Neuronal stem cell (in vitro differentiated cells): ENCODE results near the gene TPM4.
"Not testable (repeated sequence)": the region's sequence is repeated elsewhere in the genome, so short reads cannot be mapped to it uniquely, and the experiment has no call there.

Experiments
- DNase-seq: peaks from one replicate; pipeline ENCODE4 v3.0.0-alpha.2; 2013; ENCODE audit warnings: low spot score
- H2AFZ ChIP-seq: one replicate; pipeline ENCODE4 v1.6.1; 2013; ENCODE audit warnings: mild to moderate bottlenecking, low read length, inconsistent platforms
- H2AK5ac ChIP-seq: 2 replicates; pipeline ENCODE4 v1.6.1; 2013; ENCODE audit warnings: low read depth, mild to moderate bottlenecking, inconsistent platforms, low read length, moderate library complexity, mixed read lengths
- H2BK120ac ChIP-seq: 2 replicates; pipeline ENCODE4 v1.6.1; 2013; ENCODE audit warnings: low read depth, mild to moderate bottlenecking, inconsistent platforms, low read length, moderate library complexity, mixed read lengths
- H2BK12ac ChIP-seq: one replicate; pipeline ENCODE4 v1.6.1; 2013; ENCODE audit warnings: low read length, inconsistent platforms
- H2BK15ac ChIP-seq: 2 replicates; pipeline ENCODE4 v1.6.1; 2013; ENCODE audit warnings: mild to moderate bottlenecking, low read length, inconsistent platforms, mixed read lengths
- H2BK5ac ChIP-seq: one replicate; pipeline ENCODE4 v1.6.1; 2013; ENCODE audit warnings: inconsistent platforms, mild to moderate bottlenecking, low read length, moderate library complexity
- H3K14ac ChIP-seq: one replicate; pipeline ENCODE4 v1.6.1; 2013; ENCODE audit warnings: low read length, inconsistent platforms
- H3K18ac ChIP-seq: 2 replicates; pipeline ENCODE4 v1.6.1; 2013; ENCODE audit warnings: low read length, inconsistent platforms
- H3K23ac ChIP-seq: 2 replicates; pipeline ENCODE4 v1.6.1; 2013; ENCODE audit warnings: low read depth, mild to moderate bottlenecking, mixed read lengths, low read length, inconsistent platforms; ENCODE audit not compliant: poor library complexity
- H3K27ac ChIP-seq: replicated peaks from 3 replicates; pipeline ENCODE4 v1.5.1; 2013; ENCODE audit warnings: low read length, inconsistent platforms
- H3K27me3 ChIP-seq, 3 experiments: 2 replicates each; pipeline ENCODE4 v1.6.1; 2013; ENCODE audit warnings: low read length in 3 of 3, mild to moderate bottlenecking in 2 of 3, inconsistent platforms in 1 of 3, low read depth in 1 of 3, mixed read lengths in 1 of 3, moderate library complexity in 1 of 3; ENCODE audit not compliant: control insufficient read depth in 3 of 3, insufficient read depth in 3 of 3
- H3K36me3 ChIP-seq, 2 donors: replicated peaks in 1 of 2; 2 replicates each; pipeline ENCODE4 v1.6.1; 2013; ENCODE audit warnings: low read length in 2 of 2; ENCODE audit not compliant: control insufficient read depth in 2 of 2, insufficient read depth in 2 of 2
- H3K4ac ChIP-seq: 2 replicates; pipeline ENCODE4 v1.6.1; 2013; ENCODE audit warnings: inconsistent platforms, mild to moderate bottlenecking, low read length, moderate library complexity
- H3K4me1 ChIP-seq, 2 donors: 1 replicate in 1 of 2; 2 replicates in 1 of 2; pipeline ENCODE4 v1.6.1; 2013; ENCODE audit warnings: low read length in 2 of 2, low read depth in 1 of 2; ENCODE audit not compliant: control insufficient read depth in 2 of 2, insufficient read depth in 1 of 2
- H3K4me2 ChIP-seq: one replicate; pipeline ENCODE4 v1.6.1; 2013; ENCODE audit warnings: mild to moderate bottlenecking, low read length, inconsistent platforms; ENCODE audit not compliant: insufficient read depth, poor library complexity, severe bottlenecking
- H3K4me3 ChIP-seq, 2 donors: 2 replicates each; pipeline ENCODE4 v1.5.1; 2013; ENCODE audit warnings: low read length in 2 of 2, mild to moderate bottlenecking in 2 of 2, inconsistent platforms in 1 of 2, moderate library complexity in 1 of 2
- H3K79me1 ChIP-seq: one replicate; pipeline ENCODE4 v1.6.1; 2013; ENCODE audit warnings: low read depth, mild to moderate bottlenecking, inconsistent platforms, low read length, moderate library complexity
- H3K9ac ChIP-seq: one replicate; pipeline ENCODE4 v1.6.1; 2013; ENCODE audit warnings: mild to moderate bottlenecking, low read depth, low read length, inconsistent platforms; ENCODE audit not compliant: poor library complexity
- H3K9me3 ChIP-seq, 2 donors: replicated peaks in 1 of 2; 2 replicates each; pipeline versions ENCODE3 to v1.6.1; 2013; ENCODE audit warnings: low read length in 2 of 2, mild to moderate bottlenecking in 2 of 2, inconsistent platforms in 1 of 2, low read depth in 1 of 2, mixed read lengths in 1 of 2, moderate library complexity in 1 of 2; ENCODE audit not compliant: control insufficient read depth in 2 of 2, insufficient read depth in 1 of 2
- H4K8ac ChIP-seq: one replicate; pipeline ENCODE4 v1.6.1; 2013; ENCODE audit warnings: low read depth, mild to moderate bottlenecking, inconsistent platforms, low read length, moderate library complexity
- H4K91ac ChIP-seq: one replicate; pipeline ENCODE4 v1.6.1; 2013; ENCODE audit warnings: low read length, low read depth, mild to moderate bottlenecking, inconsistent platforms; ENCODE audit not compliant: poor library complexity
- WGBS, 2 donors: extraction: QIAGEN DNeasy Blood & Tissue Kit; methylation state at CpG; one replicate each; pipeline ENCODE4 v1.1.7; 2013; ENCODE audit warnings: missing lambda C conversion rate in 2 of 2, mixed read lengths in 1 of 2; ENCODE audit not compliant: insufficient read length in 2 of 2, insufficient replicate concordance in 1 of 2; ENCODE audit errors: extremely low coverage in 2 of 2; 5-methylcytosine and 5-hydroxymethylcytosine counted together

Gene TPM4

GRCh38 chr19:16084067-16084685 lies 7.9 kb downstream of the TPM4 start:
- Histone ChIP-seq H3K36me3 (peaks cover 59 to 93% of the 10 kb centered on the region in 2 donors), H3K4me3 (peak overlapping the region in 1 of 2 donors; percentile 17)

DNA sequence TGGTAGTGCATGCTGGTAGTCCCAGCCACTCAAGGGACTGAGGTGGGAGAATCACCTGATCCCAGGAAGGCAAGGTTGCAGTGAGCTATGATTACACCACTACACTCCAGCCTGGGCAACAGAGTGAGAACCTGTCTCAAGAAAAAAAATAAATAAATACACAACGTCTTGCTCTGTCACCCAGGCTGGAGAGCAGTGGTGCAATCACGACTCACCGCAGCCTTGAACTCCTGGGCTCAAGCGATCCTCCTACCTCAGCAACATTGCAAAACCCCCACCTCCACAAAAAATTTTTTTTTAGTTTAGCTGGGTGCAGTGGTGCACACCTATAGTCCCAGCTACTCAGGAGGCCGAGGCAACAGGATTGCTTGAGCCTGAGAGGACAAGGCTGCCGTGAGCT lies 8.8 kb downstream of the TPM4 start:
- H2BK120ac ChIP-seq: no peak overlapping the region
- H2BK15ac ChIP-seq: no peak overlapping the region
- peaks cover 66 to 99% of the 10 kb centered on the region in 2 donors for H3K36me3 ChIP-seq
- no peak overlapping the region for H3K9ac ChIP-seq
- WGBS, 2 donors: no CpG with 5 or more reads among the region's 6 CpGs
- H3K9me3 ChIP-seq: no peaks in the 10 kb centered on the region
- no peak overlapping the region for H3K27ac ChIP-seq
- H3K23ac ChIP-seq: no peak overlapping the region
- H3K4me1 ChIP-seq: no peaks in the 10 kb centered on the region
- H4K91ac ChIP-seq: no peak overlapping the region
- H3K79me1 ChIP-seq: peaks cover 15% of the 10 kb centered on the region
- H2AFZ ChIP-seq: no peak overlapping the region
- H2AK5ac ChIP-seq: no peak overlapping the region
- H4K8ac ChIP-seq: no peak overlapping the region
- H3K4me2 ChIP-seq: no peak overlapping the region
- DNase-seq: no peak
- no peaks in the 10 kb centered on the region for H3K27me3 ChIP-seq
- no peak overlapping the region for H3K18ac ChIP-seq
- H2BK5ac ChIP-seq: no peak overlapping the region
- no peak overlapping the region for H3K4ac ChIP-seq
- no peak overlapping the region for H2BK12ac ChIP-seq
- no peak overlapping the region for H3K4me3 ChIP-seq
- no peak overlapping the region for H3K14ac ChIP-seq

More at GRCh38 chr19:16084067-16084685, 7.9 kb downstream of the TPM4 start:
- Histone ChIP-seq H3K9ac (no peak overlapping the region), H2AK5ac (no peak overlapping the region), H2AFZ (no peak overlapping the region), H3K4me2 (no peak overlapping the region), H3K18ac (no peak overlapping the region), H3K23ac (no peak overlapping the region), H2BK5ac (no peak overlapping the region), H4K91ac (no peak overlapping the region), H4K8ac (no peak overlapping the region), H3K4ac (no peak overlapping the region), H3K79me1 (peaks cover 16% of the 10 kb centered on the region), H3K27ac (no peak overlapping the region), H2BK120ac (no peak overlapping the region), H2BK12ac (no peak overlapping the region), H3K27me3 (no peaks in the 10 kb centered on the region), H3K14ac (no peak overlapping the region), H2BK15ac (no peak overlapping the region), H3K4me1 (peaks cover 2 to 3% of the 10 kb centered on the region in 2 donors), H3K9me3 (no peaks in the 10 kb centered on the region)
- WGBS, 2 donors: no CpG with 5 or more reads among the region's 11 CpGs
- DNase-seq: no peak

DNA sequence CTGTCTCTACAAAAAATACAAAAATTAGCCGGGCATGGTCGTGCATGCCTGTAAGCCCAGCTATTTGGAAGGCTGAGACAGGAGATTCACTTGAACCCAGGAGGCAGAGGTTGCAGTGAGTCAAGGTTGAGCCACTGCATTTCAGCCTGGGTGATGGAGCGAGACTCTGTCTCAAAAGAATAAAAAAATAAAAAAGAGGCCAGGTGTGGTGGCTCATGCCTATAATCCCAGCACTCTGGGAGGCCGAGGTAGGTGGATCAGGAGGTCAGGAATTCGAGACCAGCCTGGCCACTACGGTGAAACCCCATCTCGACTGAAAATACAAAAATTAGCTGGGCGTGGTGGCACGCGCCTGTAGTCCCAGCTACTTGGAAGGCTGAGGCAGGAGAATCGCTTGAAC lies 11.1 kb downstream of the TPM4 start:
- H2BK12ac ChIP-seq, DNase-seq, H3K9me3 ChIP-seq, H2BK5ac ChIP-seq, H2BK15ac ChIP-seq, H2AK5ac ChIP-seq, H3K27me3 ChIP-seq, H3K23ac ChIP-seq, H2BK120ac ChIP-seq, H3K4ac ChIP-seq, H3K18ac ChIP-seq, H3K4me3 ChIP-seq, H4K91ac ChIP-seq, H3K9ac ChIP-seq, H4K8ac ChIP-seq, H3K14ac ChIP-seq, H2AFZ ChIP-seq, H3K4me1 ChIP-seq, H3K27ac ChIP-seq, H3K4me2 ChIP-seq: not testable (repeated sequence)
- H3K36me3 ChIP-seq: peaks cover 78 to 99% of the 10 kb centered on the region in 2 donors
- H3K79me1 ChIP-seq: peaks cover 16% of the 10 kb centered on the region
- no CpG with 5 or more reads among the region's 11 CpGs for WGBS, 2 donors

GRCh38 chr19:16087940-16088339 lies 11.6 kb downstream of the TPM4 start:
- no CpG with 5 or more reads among the region's 12 CpGs for WGBS, 2 donors
- no peak overlapping the region for H3K4me3 ChIP-seq
- no peak overlapping the region for H3K14ac ChIP-seq
- H2AK5ac ChIP-seq: no peak overlapping the region
- no peaks in the 10 kb centered on the region for H3K27me3 ChIP-seq
- peak overlapping the region; percentile 44 for H3K9ac ChIP-seq
- no peak overlapping the region for H3K4me2 ChIP-seq
- H2BK120ac ChIP-seq: no peak overlapping the region
- H3K9me3 ChIP-seq: no peaks in the 10 kb centered on the region
- peaks cover 77 to 99% of the 10 kb centered on the region in 2 donors for H3K36me3 ChIP-seq
- H4K91ac ChIP-seq: no peak overlapping the region
- H3K4ac ChIP-seq: no peak overlapping the region
- no peak overlapping the region for H2BK12ac ChIP-seq
- H3K4me1 ChIP-seq: no peaks in the 10 kb centered on the region
- no peak overlapping the region for H3K23ac ChIP-seq
- peak overlapping the region; percentile 43 for H4K8ac ChIP-seq
- no peak overlapping the region for H2AFZ ChIP-seq
- no peak overlapping the region for H2BK15ac ChIP-seq
- DNase-seq: no peak
- H2BK5ac ChIP-seq: no peak overlapping the region
- H3K79me1 ChIP-seq: peaks cover 18% of the 10 kb centered on the region
- H3K18ac ChIP-seq: no peak overlapping the region
- no peak overlapping the region for H3K27ac ChIP-seq
